Muscle layer of duodenum (tissue), 2 donors: Measurements from ENCODE around the gene IQCF2.

Source experiments
- H3K27ac ChIP-seq: one replicate; pipeline ENCODE4 v1.7.0; 2013; ENCODE audit warnings: mild to moderate bottlenecking, low read length
- H3K27me3 ChIP-seq: one replicate; pipeline ENCODE4 v1.7.0; 2013; ENCODE audit warnings: low read depth, mild to moderate bottlenecking, control low read depth, low read length
- H3K36me3 ChIP-seq, 2 donors: one replicate each; pipeline ENCODE4 v1.7.0; 2013; ENCODE audit warnings: low read length in 2 of 2, control low read depth in 1 of 2, mild to moderate bottlenecking in 1 of 2; ENCODE audit not compliant: insufficient read depth in 2 of 2, control insufficient read depth in 1 of 2
- H3K4me1 ChIP-seq, 2 donors: one replicate each; pipeline ENCODE4 v1.7.0; 2013; ENCODE audit warnings: low read length in 2 of 2, mild to moderate bottlenecking in 2 of 2, control low read depth in 1 of 2, moderate library complexity in 1 of 2; ENCODE audit not compliant: insufficient read depth in 2 of 2, control insufficient read depth in 1 of 2
- H3K4me3 ChIP-seq, 2 donors: one replicate each; pipeline ENCODE4 v1.7.0; 2013; ENCODE audit warnings: low read length in 2 of 2, low read depth in 1 of 2, mild to moderate bottlenecking in 1 of 2
- H3K9me3 ChIP-seq, 2 donors: one replicate each; pipeline ENCODE4 v1.7.0; 2013; ENCODE audit warnings: low read length in 2 of 2, control low read depth in 1 of 2, mild to moderate bottlenecking in 1 of 2; ENCODE audit not compliant: control insufficient read depth in 1 of 2
- donor health status: healthy.

IQCF2 gene

GRCh38 chr3:51860703-51861665, at the start of gene IQCF2:
Gene IQCF2 (plus strand): TSS chr3:51861615. CDS start chr3:51861667, 52 bp downstream.
- no peaks in the 10 kb centered on the region for H3K27me3 ChIP-seq
- no peaks in the 10 kb centered on the region for H3K9me3 ChIP-seq
- no peak within 1 kb of the TSS for H3K27ac ChIP-seq
- no peaks in the 10 kb centered on the region for H3K36me3 ChIP-seq
- H3K4me3 ChIP-seq = no peak within 1 kb of the TSS
- no peaks in the 10 kb centered on the region for H3K4me1 ChIP-seq

GRCh38 chr3:51813539-51813938, 47.9 kb upstream of the IQCF2 start:
- Histone ChIP-seq H3K4me3 (no peak overlapping the region), H3K27me3 (no peaks in the 10 kb centered on the region), H3K36me3 (no peaks in the 10 kb centered on the region), H3K9me3 (peaks cover 0 to 2% of the 10 kb centered on the region in 2 donors), H3K27ac (no peak overlapping the region), H3K4me1 (no peaks in the 10 kb centered on the region)

GRCh38 chr3:51814034-51814433, 47.4 kb upstream of the IQCF2 start:
- H3K4me3 ChIP-seq = no peak overlapping the region
- H3K36me3 ChIP-seq = no peaks in the 10 kb centered on the region
- H3K9me3 ChIP-seq = peaks cover 0 to 2% of the 10 kb centered on the region in 2 donors
- no peaks in the 10 kb centered on the region for H3K4me1 ChIP-seq
- H3K27me3 ChIP-seq = no peaks in the 10 kb centered on the region
- H3K27ac ChIP-seq = no peak overlapping the region

- H3K36me3 ChIP-seq = no peaks in the 10 kb centered on the region
- H3K9me3 ChIP-seq = peaks cover 0 to 2% of the 10 kb centered on the region in 2 donors
- no peak overlapping the region for H3K27ac ChIP-seq
- no peaks in the 10 kb centered on the region for H3K27me3 ChIP-seq
- no peaks in the 10 kb centered on the region for H3K4me1 ChIP-seq
- no peak overlapping the region for H3K4me3 ChIP-seq
These were observed 45.8 kb upstream of the IQCF2 start for GRCh38 chr3:51815614-51816013.

- H3K36me3 ChIP-seq = no peaks in the 10 kb centered on the region
- H3K9me3 ChIP-seq = peaks cover 0 to 2% of the 10 kb centered on the region in 2 donors
- H3K4me3 ChIP-seq = no peak overlapping the region
- H3K4me1 ChIP-seq = no peaks in the 10 kb centered on the region
- H3K27ac ChIP-seq = no peak overlapping the region
- H3K27me3 ChIP-seq = no peaks in the 10 kb centered on the region
These were observed 44.7 kb upstream of the IQCF2 start for GRCh38 chr3:51816723-51817122.

GRCh38 chr3:51817375-51817774, 44.0 kb upstream of the IQCF2 start:
- H3K4me3 ChIP-seq = no peak overlapping the region
- no peaks in the 10 kb centered on the region for H3K36me3 ChIP-seq
- no peaks in the 10 kb centered on the region for H3K4me1 ChIP-seq
- peaks cover 0 to 2% of the 10 kb centered on the region in 2 donors for H3K9me3 ChIP-seq
- H3K27ac ChIP-seq = no peak overlapping the region
- no peaks in the 10 kb centered on the region for H3K27me3 ChIP-seq

GRCh38 chr3:51819151-51819550, 42.3 kb upstream of the IQCF2 start:
- Histone ChIP-seq H3K4me1 (no peaks in the 10 kb centered on the region), H3K9me3 (peaks cover 0 to 2% of the 10 kb centered on the region in 2 donors), H3K36me3 (no peaks in the 10 kb centered on the region), H3K4me3 (no peak overlapping the region), H3K27me3 (no peaks in the 10 kb centered on the region), H3K27ac (no peak overlapping the region)

GRCh38 chr3:51819709-51820406, 41.6 kb upstream of the IQCF2 start:
- H3K36me3 ChIP-seq = no peaks in the 10 kb centered on the region
- H3K4me1 ChIP-seq = no peaks in the 10 kb centered on the region

GRCh38 chr3:51828297-51828696, 33.1 kb upstream of the IQCF2 start:
- Histone ChIP-seq H3K36me3 (no peaks in the 10 kb centered on the region), H3K27ac (no peak overlapping the region), H3K4me3 (peak overlapping the region in 1 of 2 donors; percentile 26), H3K27me3 (no peaks in the 10 kb centered on the region), H3K4me1 (no peaks in the 10 kb centered on the region), H3K9me3 (peaks cover 0 to 12% of the 10 kb centered on the region in 2 donors)

More at GRCh38 chr3:51819709-51820406, 41.6 kb upstream of the IQCF2 start:
- Histone ChIP-seq H3K9me3 (peaks cover 0 to 2% of the 10 kb centered on the region in 2 donors), H3K27ac (no peak overlapping the region), H3K4me3 (no peak overlapping the region), H3K27me3 (no peaks in the 10 kb centered on the region)

- Histone ChIP-seq H3K36me3 (no peaks in the 10 kb centered on the region), H3K4me1 (no peaks in the 10 kb centered on the region), H3K27me3 (no peaks in the 10 kb centered on the region), H3K27ac (no peak overlapping the region), H3K4me3 (no peak overlapping the region), H3K9me3 (peaks cover 0 to 12% of the 10 kb centered on the region in 2 donors)
These were observed 31.1 kb upstream of the IQCF2 start for GRCh38 chr3:51830345-51830744.

- H3K9me3 ChIP-seq = peaks cover 0 to 12% of the 10 kb centered on the region in 2 donors
These were observed 30.5 kb upstream of the IQCF2 start for GRCh38 chr3:51830836-51831385.

More at GRCh38 chr3:51830836-51831385, 30.5 kb upstream of the IQCF2 start:
- Histone ChIP-seq H3K4me3 (no peak overlapping the region), H3K27ac (no peak overlapping the region), H3K27me3 (no peaks in the 10 kb centered on the region), H3K4me1 (no peaks in the 10 kb centered on the region), H3K36me3 (no peaks in the 10 kb centered on the region)
